Natural killer cell (primary cell): Measurements from ENCODE around the gene CT47A1. TPM values are rescaled to one million over a fixed set of nuclear protein-coding genes. Genes with fewer than 3 reads are reported as not detected.
"Not testable (repeated sequence)": the region's sequence is repeated elsewhere in the genome, so short reads cannot be mapped to it uniquely, and the experiment has no call there.

Source experiments
- ATAC-seq, 3 donors: fragments of 150-1000 bp in 2 of 3; fragments of 200-7000 bp in 1 of 3; cut with Tn5 transposase; 1 replicate in 1 of 3; 2 replicates in 2 of 3; pipeline ENCODE4 v1.10.0; 2021; ENCODE audit warnings: mild to moderate bottlenecking in 2 of 3, moderate library complexity in 2 of 3
- DNase-seq, 2 donors: peaks; one replicate each; pipeline versions ENCODE4 v3.0.0 to v3.0.0-alpha.2; 2013 to 2021; ENCODE audit warnings: mixed read lengths in 1 of 2
- H3K27ac ChIP-seq: one replicate; pipeline ENCODE4 v1.5.1; 2013; ENCODE audit warnings: mild to moderate bottlenecking, low read length
- H3K27me3 ChIP-seq: one replicate; pipeline ENCODE4 v1.6.1; 2013; ENCODE audit warnings: low read length; ENCODE audit not compliant: control insufficient read depth, insufficient read depth
- H3K36me3 ChIP-seq: one replicate; pipeline ENCODE4 v1.6.1; 2013; ENCODE audit warnings: low read length; ENCODE audit not compliant: control insufficient read depth, insufficient read depth
- H3K4me1 ChIP-seq: one replicate; pipeline ENCODE4 v1.6.1; 2013; ENCODE audit warnings: low read length; ENCODE audit not compliant: control insufficient read depth, insufficient read depth
- H3K4me3 ChIP-seq: one replicate; pipeline ENCODE4 v1.5.1; 2013; ENCODE audit warnings: low read length
- H3K9me3 ChIP-seq: one replicate; pipeline ENCODE4 v1.6.1; 2013; ENCODE audit warnings: low read length; ENCODE audit not compliant: control insufficient read depth, insufficient read depth
- H3K27ac Mint-ChIP-seq, 2 donors: one replicate each; pipeline ENCODE4 v1.8.0; 2022; ENCODE audit warnings: mild to moderate bottlenecking in 2 of 2, mixed read lengths in 2 of 2, moderate library complexity in 1 of 2
- H3K27me3 Mint-ChIP-seq, 2 donors: one replicate each; pipeline ENCODE4 v1.8.0; 2022; ENCODE audit warnings: low read depth in 2 of 2, mixed read lengths in 2 of 2
- H3K36me3 Mint-ChIP-seq: one replicate; pipeline ENCODE4 v1.8.0; 2022; ENCODE audit warnings: mixed read lengths
- H3K4me1 Mint-ChIP-seq, 2 donors: one replicate each; pipeline ENCODE4 v1.8.0; 2022; ENCODE audit warnings: mixed read lengths in 2 of 2
- H3K4me3 Mint-ChIP-seq: one replicate; pipeline ENCODE4 v1.8.0; 2022; ENCODE audit warnings: mild to moderate bottlenecking, moderate library complexity, mixed read lengths
- H3K9me3 Mint-ChIP-seq, 2 donors: one replicate each; pipeline ENCODE4 v1.8.0; 2022; ENCODE audit warnings: mixed read lengths in 2 of 2
- CTCF ChIP-seq: fragments of 200-600 bp; IDR thresholded peaks from one replicate; pipeline ENCODE4 v1.8.0; 2022; ENCODE audit warnings: antibody characterized with exemption
- WGBS: methylation state at CpG from one replicate; pipeline ENCODE4 v1.1.7; 2013; ENCODE audit warnings: missing lambda C conversion rate; ENCODE audit not compliant: insufficient coverage; 5-methylcytosine and 5-hydroxymethylcytosine counted together
- intact Hi-C: fragments of 100-400 bp; cut with micrococcal nuclease; formaldehyde crosslinking; loops from one replicate; pipeline ENCODE4 v1.14.2; 2022
- total RNA-seq, 4 donors: library from RNA; stranded (reverse); fragments of 120-200 nt in 1 of 4; gene quantifications; one replicate each; pipeline versions ENCODE4 v1.2.3 to v1.2.4, GENCODE V29; 2013 to 2022

CT47A1 gene
- total RNA-seq, 3 donors from 2014 or later (not counting 1 experiment from before 2014, with no cell fraction given): not detected

DNA sequence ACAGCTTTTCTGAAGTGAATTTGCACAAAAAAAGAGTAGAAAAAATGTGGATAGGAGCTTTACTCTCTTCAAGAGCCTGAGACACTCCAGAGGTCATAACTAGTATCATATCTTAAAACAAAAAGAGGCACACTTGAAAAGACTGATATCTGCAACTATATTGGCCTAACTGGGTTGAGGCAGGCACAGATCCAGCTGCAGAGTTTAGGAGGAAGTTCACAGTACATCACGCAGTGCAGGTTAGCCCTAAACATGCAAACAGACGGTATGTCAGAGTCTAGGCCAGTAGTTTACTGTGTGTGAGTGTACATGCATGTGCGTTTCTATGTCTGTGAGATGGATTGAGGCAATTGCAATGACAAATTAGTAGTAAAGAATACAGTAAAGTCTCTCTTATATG is 24.2 kb upstream of the CT47A1 start:
- Mint-ChIP-seq H3K4me1 (no peaks in the 10 kb centered on the region), H3K36me3 (no peaks in the 10 kb centered on the region), H3K27me3 (peaks cover 0 to 11% of the 10 kb centered on the region in 2 donors), H3K9me3 (peaks cover 0 to 2% of the 10 kb centered on the region in 2 donors), H3K27ac (no peak overlapping the region), H3K4me3 (no peak overlapping the region)
- no peaks in the 10 kb centered on the region for H3K27me3 ChIP-seq
- H3K36me3 ChIP-seq: no peaks in the 10 kb centered on the region
- TF ChIP-seq CTCF: no peak
- intact Hi-C loops: no loop called here
- no peak overlapping the region for H3K27ac ChIP-seq
- ATAC-seq: no peak
- no peak overlapping the region for H3K4me3 ChIP-seq
- no peak for DNase-seq
- H3K4me1 ChIP-seq: no peaks in the 10 kb centered on the region
- no peaks in the 10 kb centered on the region for H3K9me3 ChIP-seq
- WGBS: 79% methylated on average over 2 of the region's 3 CpGs

GRCh38 chrX:121008920-121009319 is 23.4 kb upstream of the CT47A1 start:
- no peak overlapping the region for H3K4me3 ChIP-seq
- no peak for ATAC-seq
- no peaks in the 10 kb centered on the region for H3K36me3 ChIP-seq
- DNase-seq: no peak
- intact Hi-C loops: no loop called here
- H3K9me3 Mint-ChIP-seq: no peaks in the 10 kb centered on the region
- no peak for TF ChIP-seq CTCF
- no peak overlapping the region for H3K27ac ChIP-seq
- H3K27me3 ChIP-seq: no peaks in the 10 kb centered on the region
- H3K36me3 Mint-ChIP-seq: no peaks in the 10 kb centered on the region
- WGBS: 100% methylated on average over 1 of the region's 1 CpG
- H3K4me3 Mint-ChIP-seq: no peak overlapping the region
- H3K9me3 ChIP-seq: no peaks in the 10 kb centered on the region
- no peaks in the 10 kb centered on the region for H3K4me1 Mint-ChIP-seq
- H3K27ac Mint-ChIP-seq: no peak overlapping the region
- H3K4me1 ChIP-seq: no peaks in the 10 kb centered on the region
- peaks cover 0 to 11% of the 10 kb centered on the region in 2 donors for H3K27me3 Mint-ChIP-seq

DNA sequence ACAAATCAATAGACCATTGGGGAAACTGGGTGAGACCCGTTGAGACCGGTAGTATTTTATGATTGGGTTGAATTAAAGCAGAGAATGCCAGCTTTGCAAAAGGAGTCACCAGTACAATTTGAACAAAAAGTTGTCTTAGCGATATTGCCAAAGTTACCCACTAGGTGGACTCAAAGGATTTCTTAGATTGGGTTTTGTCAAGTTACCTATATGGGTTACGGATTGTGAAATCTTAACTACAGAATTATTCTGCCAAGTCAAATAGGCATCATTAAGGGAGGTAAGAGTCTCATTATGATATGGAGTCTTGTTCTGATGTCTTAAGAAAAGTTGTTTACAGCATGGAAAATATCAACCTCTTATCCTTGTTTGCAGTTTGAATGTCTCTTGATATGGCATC is 15.0 kb upstream of the CT47A1 start:
- Mint-ChIP-seq H3K27ac (no peak overlapping the region), H3K36me3 (no peaks in the 10 kb centered on the region), H3K4me3 (no peak overlapping the region), H3K9me3 (no peaks in the 10 kb centered on the region), H3K4me1 (no peaks in the 10 kb centered on the region), H3K27me3 (peaks cover 0 to 16% of the 10 kb centered on the region in 2 donors)
- 95% methylated on average over 3 of the region's 4 CpGs for WGBS
- intact Hi-C loops: no loop called here
- no peaks in the 10 kb centered on the region for H3K27me3 ChIP-seq
- H3K4me3 ChIP-seq: no peak overlapping the region
- ATAC-seq (no peak), DNase-seq (no peak)
- no peak overlapping the region for H3K27ac ChIP-seq
- no peak for TF ChIP-seq CTCF
- H3K36me3 ChIP-seq: no peaks in the 10 kb centered on the region
- H3K4me1 ChIP-seq: no peaks in the 10 kb centered on the region
- no peaks in the 10 kb centered on the region for H3K9me3 ChIP-seq

DNA sequence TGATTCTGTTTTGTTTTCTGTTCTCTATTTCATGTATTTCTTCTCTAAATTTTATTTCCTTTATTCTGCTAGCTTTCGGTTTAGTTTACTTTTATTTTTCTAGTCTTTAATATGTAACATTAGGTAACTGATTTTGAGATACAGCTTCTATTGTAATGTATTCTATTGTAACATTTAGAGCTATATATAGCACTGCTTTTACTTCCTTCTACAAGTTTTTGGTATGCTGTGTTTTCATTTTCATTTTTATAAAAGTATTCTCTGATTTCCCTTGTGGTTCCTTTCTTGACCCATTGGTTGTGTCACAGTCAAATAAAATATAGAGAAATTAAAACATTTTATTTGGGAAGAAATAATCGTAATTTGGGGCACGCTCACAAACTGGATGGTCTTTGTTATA is 13.9 kb upstream of the CT47A1 start:
- Mint-ChIP-seq H3K9me3 (no peaks in the 10 kb centered on the region), H3K4me3 (no peak overlapping the region), H3K4me1 (no peaks in the 10 kb centered on the region), H3K27me3 (peaks cover 0 to 16% of the 10 kb centered on the region in 2 donors), H3K27ac (no peak overlapping the region), H3K36me3 (no peaks in the 10 kb centered on the region)
- no peak for DNase-seq
- no peak overlapping the region for H3K27ac ChIP-seq
- no peaks in the 10 kb centered on the region for H3K9me3 ChIP-seq
- no peaks in the 10 kb centered on the region for H3K4me1 ChIP-seq
- no peaks in the 10 kb centered on the region for H3K36me3 ChIP-seq
- TF ChIP-seq CTCF: no peak
- no peak overlapping the region for H3K4me3 ChIP-seq
- H3K27me3 ChIP-seq: no peaks in the 10 kb centered on the region
- ATAC-seq: no peak
- 85% methylated on average over 2 of the region's 3 CpGs for whole genome bisulfite sequencing
- intact Hi-C loops: no loop called here

DNA sequence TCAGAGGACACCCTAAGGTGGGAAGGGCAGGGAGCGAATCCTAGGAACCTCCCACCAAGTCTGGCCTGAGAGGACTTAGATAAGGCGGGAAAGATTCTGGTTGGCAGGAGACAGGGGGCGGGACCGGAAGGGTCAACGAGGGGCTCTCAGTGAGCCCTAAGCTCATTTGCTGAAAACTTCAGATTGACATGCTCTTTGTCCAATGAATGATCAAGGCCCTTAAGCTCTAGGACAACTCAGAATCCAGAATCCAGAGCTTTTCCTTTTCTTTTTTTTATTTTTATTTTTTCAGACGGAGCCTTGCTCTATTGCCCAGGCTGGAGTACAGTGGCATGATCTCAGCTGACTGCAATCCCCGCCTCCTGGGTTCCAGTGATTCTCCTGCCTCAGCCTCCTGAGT is 29.1 kb downstream of the CT47A1 start, which contains the start of gene CT47A7:
Gene CT47A7 (minus strand): TSS at position 101 of the 400 bp plus-strand sequence. CDS start 255 bp downstream, outside the sequence.
- ATAC-seq, intact Hi-C loops, H3K27me3 ChIP-seq, H3K36me3 Mint-ChIP-seq, H3K4me1 Mint-ChIP-seq, H3K9me3 ChIP-seq, H3K4me1 ChIP-seq, H3K4me3 Mint-ChIP-seq, H3K36me3 ChIP-seq, H3K27ac Mint-ChIP-seq, DNase-seq, H3K27me3 Mint-ChIP-seq, H3K27ac ChIP-seq, H3K9me3 Mint-ChIP-seq, H3K4me3 ChIP-seq: not testable (repeated sequence)
- WGBS: no CpG with 5 or more reads among the region's 7 CpGs
